Measurements from ENCODE around the gene GPRC5D.

Gene GPRC5D

DNA sequence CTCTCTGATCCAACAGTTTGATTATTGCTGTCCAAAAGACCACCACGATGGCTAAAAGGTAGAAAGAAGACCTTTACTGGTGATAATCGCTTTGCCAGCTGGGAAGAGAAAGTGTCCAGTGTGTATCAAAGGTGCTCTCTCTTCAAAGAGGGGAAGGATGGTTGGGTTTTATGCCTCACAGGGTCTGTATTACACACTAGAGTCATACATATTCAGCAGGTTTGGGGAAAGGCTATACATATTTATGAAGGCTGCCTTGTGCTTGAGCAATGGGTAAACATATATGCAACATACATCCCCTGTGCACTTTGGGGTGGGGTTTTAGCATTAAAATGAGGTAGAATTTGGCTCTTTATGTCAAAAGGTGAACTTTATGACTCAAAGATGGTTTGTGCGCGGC lies 18.2 kb downstream of the GPRC5D start:
- no peak for DNase-seq

GRCh38 chr12:12930633-12931219 lies 21.2 kb downstream of the GPRC5D start:
- no peak for DNase-seq

GRCh38 chr12:12929696-12930095 lies 22.3 kb downstream of the GPRC5D start:
- no peak for DNase-seq

GRCh38 chr12:12927211-12928079 lies 24.5 kb downstream of the GPRC5D start:
- DNase-seq: peak; percentile 63

- no peak for DNase-seq
Observed at GRCh38 chr12:12926571-12927071, 25.3 kb downstream of the GPRC5D start.

DNA sequence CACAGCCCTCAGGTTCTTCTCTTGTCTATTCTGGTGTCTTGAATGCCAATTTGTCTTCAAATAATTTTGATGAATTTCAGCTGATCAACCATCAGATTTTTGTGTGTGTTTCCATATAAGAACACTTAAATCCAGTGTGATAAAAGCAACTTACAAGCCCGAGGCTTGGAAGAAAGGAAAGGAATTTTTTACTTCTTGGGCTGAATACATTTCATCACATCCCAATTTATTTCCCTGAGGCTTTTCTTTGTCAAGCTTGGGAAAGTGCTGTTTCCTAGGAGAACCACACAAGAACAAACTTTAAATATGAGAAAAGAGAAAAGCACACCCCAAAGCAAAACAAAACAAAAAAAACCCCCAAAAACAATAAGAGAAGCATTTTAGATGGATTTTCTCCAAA lies 26.6 kb downstream of the GPRC5D start:
- no peak for DNase-seq

GRCh38 chr12:12924169-12924568 lies 27.8 kb downstream of the GPRC5D start:
- no peak for DNase-seq

- no peak for DNase-seq
Observed at GRCh38 chr12:12922978-12923377, 29.0 kb downstream of the GPRC5D start.

GRCh38 chr12:12922191-12922616 lies 29.8 kb downstream of the GPRC5D start:
- no peak for DNase-seq

DNA sequence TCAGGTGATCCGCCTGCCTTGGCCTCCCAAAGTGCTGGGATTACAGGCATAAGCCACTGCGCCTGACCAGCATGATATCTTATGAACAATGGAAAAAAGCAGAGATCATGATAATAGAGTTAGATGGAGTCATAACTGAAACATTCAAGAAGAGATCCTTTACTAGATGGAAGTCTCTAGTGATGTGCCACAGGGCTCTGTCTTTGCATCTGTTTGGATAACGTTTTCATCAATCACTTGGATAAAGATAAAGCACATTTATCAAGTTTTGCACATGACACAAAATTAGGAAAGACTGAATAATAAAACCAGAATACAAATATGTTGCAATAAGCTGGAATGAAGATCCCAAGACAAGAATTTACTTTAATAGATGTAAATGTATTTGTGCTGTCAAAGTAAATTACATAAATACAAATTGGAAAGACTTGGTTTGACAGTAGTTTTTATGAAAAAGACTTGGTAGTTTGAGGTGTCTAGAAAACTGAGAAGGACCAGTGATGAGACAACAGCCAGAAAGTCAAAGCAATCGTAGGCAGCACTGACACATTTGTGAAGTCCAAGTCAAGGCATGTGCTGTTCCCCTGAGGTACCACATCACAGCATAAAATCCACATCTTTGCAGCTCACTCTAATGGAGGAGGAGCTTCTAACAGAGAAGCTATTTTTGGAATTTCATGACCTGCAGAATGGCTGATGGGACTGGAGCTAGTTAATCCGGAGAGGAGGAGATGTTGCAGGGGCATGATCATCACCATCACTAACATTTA lies 32.1 kb downstream of the GPRC5D start:
- DNase-seq: no peak

- no peak for DNase-seq
Observed at GRCh38 chr12:12918781-12919389, 33.1 kb downstream of the GPRC5D start.

- no peak for DNase-seq
Observed at GRCh38 chr12:12917517-12917916, 34.5 kb downstream of the GPRC5D start.

DNA sequence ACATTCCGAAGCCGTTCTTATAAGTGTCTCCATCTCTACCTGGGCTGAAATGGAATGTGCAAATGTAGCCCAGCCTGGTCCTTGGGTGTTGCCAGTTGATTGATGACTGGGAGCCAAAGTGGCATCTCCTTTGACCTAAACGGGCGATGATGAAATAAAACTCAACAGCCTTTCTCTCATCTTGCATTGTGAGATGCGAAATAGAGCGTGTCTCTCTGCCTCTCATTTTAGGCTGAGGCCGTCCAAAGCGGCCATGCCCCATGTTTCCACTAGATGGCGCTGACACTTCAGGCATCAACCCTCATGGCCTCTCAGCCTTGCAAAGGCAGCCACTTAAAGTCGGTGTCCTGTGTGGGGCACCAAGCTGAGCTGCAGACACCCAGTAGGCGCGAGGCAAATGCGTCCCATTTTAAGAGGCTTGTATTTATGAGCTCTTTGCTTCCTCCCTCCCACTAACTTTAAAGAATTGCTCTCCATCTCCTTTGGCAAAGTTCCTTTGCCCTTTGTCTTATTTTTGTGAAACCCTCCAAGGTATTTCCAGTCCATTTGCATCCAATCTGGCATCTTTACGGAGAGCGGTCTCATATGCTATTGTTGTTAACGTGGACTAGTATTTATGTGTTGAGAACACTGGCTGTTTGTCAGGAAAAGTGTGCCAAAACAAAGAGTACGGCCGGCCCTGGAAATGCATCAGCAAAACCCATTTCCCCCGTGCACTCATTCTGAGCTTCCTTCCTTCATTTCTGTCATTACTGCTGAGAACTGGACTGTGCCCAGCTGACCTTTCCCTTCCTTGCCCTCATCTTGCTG lies 35.6 kb downstream of the GPRC5D start:
- peak; percentile 31 for DNase-seq

DNA sequence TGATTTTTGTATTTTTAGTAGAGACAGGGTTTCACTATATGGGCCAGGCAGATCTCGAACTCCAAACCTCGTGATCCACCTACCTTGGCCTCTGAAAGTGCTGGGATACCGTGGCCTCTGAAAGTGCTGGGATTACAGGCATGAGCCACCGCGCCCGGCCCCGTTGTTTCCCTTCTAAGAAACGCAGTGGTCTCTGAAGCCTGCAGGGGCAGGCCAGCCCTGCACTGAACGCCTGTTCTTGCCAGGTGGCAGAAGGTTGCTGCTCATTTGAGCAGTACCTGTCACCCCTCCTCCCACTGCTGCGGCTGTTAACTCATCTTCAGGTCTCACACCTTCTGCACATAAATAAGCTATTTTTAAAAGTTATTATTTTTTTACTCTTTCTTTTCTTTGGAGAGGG lies 36.3 kb downstream of the GPRC5D start:
- DNase-seq: no peak

DNA sequence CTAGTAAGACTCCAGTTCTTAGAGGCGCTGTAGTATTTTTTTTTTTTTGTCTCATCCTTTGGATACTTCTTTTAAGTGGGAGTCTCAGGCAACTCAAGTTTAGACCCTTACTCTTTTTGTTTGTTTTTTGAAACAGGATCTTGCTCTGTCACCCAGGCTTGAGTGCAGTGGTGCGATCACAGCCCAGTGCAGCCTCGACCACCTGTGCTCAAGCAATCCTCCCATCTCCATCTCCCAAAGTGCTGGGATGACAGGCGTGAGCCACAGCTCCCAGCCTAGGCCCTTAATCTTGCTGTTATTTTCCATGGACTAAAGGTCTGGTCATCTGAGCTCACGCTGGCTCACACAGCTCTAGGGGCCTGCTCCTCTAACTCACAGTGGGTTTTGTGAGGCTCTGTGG lies 39.3 kb downstream of the GPRC5D start:
- DNase-seq: no peak

- no peak for DNase-seq
Observed at GRCh38 chr12:12909995-12910420, 42.0 kb downstream of the GPRC5D start.

GRCh38 chr12:12909228-12909994 lies 42.6 kb downstream of the GPRC5D start:
- DNase-seq: no peak

DNA sequence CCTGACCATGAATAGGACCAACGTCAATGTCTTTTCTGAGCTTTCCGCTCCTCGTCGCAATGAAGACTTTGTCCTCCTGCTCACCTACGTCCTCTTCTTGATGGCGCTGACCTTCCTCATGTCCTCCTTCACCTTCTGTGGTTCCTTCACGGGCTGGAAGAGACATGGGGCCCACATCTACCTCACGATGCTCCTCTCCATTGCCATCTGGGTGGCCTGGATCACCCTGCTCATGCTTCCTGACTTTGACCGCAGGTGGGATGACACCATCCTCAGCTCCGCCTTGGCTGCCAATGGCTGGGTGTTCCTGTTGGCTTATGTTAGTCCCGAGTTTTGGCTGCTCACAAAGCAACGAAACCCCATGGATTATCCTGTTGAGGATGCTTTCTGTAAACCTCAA lies 43.3 kb downstream of the GPRC5D start:
- no peak for DNase-seq

DNA sequence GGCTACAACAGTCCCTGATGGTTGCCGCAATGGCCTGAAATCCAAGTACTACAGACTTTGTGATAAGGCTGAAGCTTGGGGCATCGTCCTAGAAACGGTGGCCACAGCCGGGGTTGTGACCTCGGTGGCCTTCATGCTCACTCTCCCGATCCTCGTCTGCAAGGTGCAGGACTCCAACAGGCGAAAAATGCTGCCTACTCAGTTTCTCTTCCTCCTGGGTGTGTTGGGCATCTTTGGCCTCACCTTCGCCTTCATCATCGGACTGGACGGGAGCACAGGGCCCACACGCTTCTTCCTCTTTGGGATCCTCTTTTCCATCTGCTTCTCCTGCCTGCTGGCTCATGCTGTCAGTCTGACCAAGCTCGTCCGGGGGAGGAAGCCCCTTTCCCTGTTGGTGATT lies 43.7 kb downstream of the GPRC5D start:
- DNase-seq: no peak

GRCh38 chr12:12907552-12907951 lies 44.4 kb downstream of the GPRC5D start:
- no peak for DNase-seq
